Keratinocyte (primary cell): ENCODE results near the gene LHFPL6. TPM values are rescaled to one million over a fixed set of nuclear protein-coding genes. Genes with fewer than 3 reads are reported as not detected.

Experiments
- DNase-seq: peaks from one replicate; pipeline ENCODE4 v3.0.0-alpha.2; 2011; ENCODE audit warnings: low read depth, missing footprints, low spot score
- FAIRE-seq: peaks from 2 replicates; lab custom pipeline; 2011; peaks lifted over from hg19 to GRCh38; lab: Jason Lieb, UNC
- H2AFZ ChIP-seq: 2 replicates; pipeline ENCODE4 v1.6.0; 2012; ENCODE audit warnings: low read length, control low read depth, inconsistent platforms; ENCODE audit not compliant: control insufficient read depth
- H3K27ac ChIP-seq: 2 replicates; pipeline ENCODE4 v1.5.1; 2011; ENCODE audit warnings: low read length; ENCODE audit not compliant: control insufficient read depth, insufficient read depth
- H3K27me3 ChIP-seq: 3 replicates; pipeline ENCODE4 v1.6.0; 2011; ENCODE audit warnings: low read length; ENCODE audit not compliant: control insufficient read depth, insufficient read depth; ENCODE audit errors: extremely low read depth
- H3K36me3 ChIP-seq, 2 experiments: 2 replicates in 1 of 2; 3 replicates in 1 of 2; pipeline ENCODE4 v1.5.1; 2011; ENCODE audit warnings: low read length in 2 of 2, mild to moderate bottlenecking in 1 of 2; ENCODE audit not compliant: control insufficient read depth in 2 of 2, insufficient read depth in 2 of 2; ENCODE audit errors: extremely low read depth in 1 of 2
- H3K4me1 ChIP-seq: 3 replicates; pipeline ENCODE4 v1.5.1; 2011; ENCODE audit warnings: low read length; ENCODE audit not compliant: control insufficient read depth, insufficient read depth; ENCODE audit errors: extremely low read depth
- H3K4me2 ChIP-seq: 3 replicates; pipeline ENCODE4 v1.6.0; 2011; ENCODE audit warnings: low read depth, low read length; ENCODE audit not compliant: control insufficient read depth, insufficient read depth; ENCODE audit errors: extremely low read depth
- H3K4me3 ChIP-seq, 3 experiments: fragments of 200-600 bp in 1 of 3; sonication (generic) in 1 of 3; 2 replicates in 2 of 3; 3 replicates in 1 of 3; pipeline ENCODE4 v1.5.1; 2011 to 2016; ENCODE audit warnings: low read length in 3 of 3, mild to moderate bottlenecking in 3 of 3, control low read depth in 2 of 3, inconsistent platforms in 1 of 3, low read depth in 1 of 3, mixed read lengths in 1 of 3, mixed run types in 1 of 3, moderate library complexity in 1 of 3; ENCODE audit not compliant: control insufficient read depth in 2 of 3, insufficient read depth in 2 of 3; ENCODE audit errors: extremely low read depth in 1 of 3
- H3K79me2 ChIP-seq: 2 replicates; pipeline ENCODE4 v1.6.0; 2012; ENCODE audit warnings: low read length; ENCODE audit not compliant: control insufficient read depth, insufficient read depth
- H3K9ac ChIP-seq: 3 replicates; pipeline ENCODE4 v1.6.0; 2011; ENCODE audit warnings: low read length; ENCODE audit not compliant: control insufficient read depth, insufficient read depth; ENCODE audit errors: extremely low read depth
- H3K9me1 ChIP-seq: 3 replicates; pipeline ENCODE4 v1.6.0; 2011; ENCODE audit warnings: low read length; ENCODE audit not compliant: control insufficient read depth, insufficient read depth; ENCODE audit errors: extremely low read depth
- H3K9me3 ChIP-seq: 2 replicates; pipeline ENCODE4 v1.5.1; 2012; ENCODE audit warnings: low read depth, low read length; ENCODE audit not compliant: control insufficient read depth
- H4K20me1 ChIP-seq: 3 replicates; pipeline ENCODE4 v1.6.0; 2011; ENCODE audit warnings: low read length; ENCODE audit not compliant: control insufficient read depth, insufficient read depth; ENCODE audit errors: extremely low read depth
- CTCF ChIP-seq, 3 experiments: IDR thresholded peaks in 1 of 3; conservative IDR thresholded peaks in 1 of 3; optimal IDR thresholded peaks in 1 of 3; 2 replicates in 2 of 3; 3 replicates in 1 of 3; pipeline versions ENCODE3 to v1.5.1; 2011; ENCODE audit warnings: low read length in 3 of 3, mild to moderate bottlenecking in 3 of 3, moderate library complexity in 2 of 3, control low read depth in 1 of 3, inconsistent platforms in 1 of 3; ENCODE audit not compliant: insufficient read depth in 2 of 3; ENCODE audit errors: extremely low read depth in 1 of 3
- EZH2 ChIP-seq: IDR thresholded peaks from one replicate; pipeline ENCODE4 v1.6.1; 2012; ENCODE audit warnings: inconsistent platforms, mild to moderate bottlenecking, low read length, moderate library complexity
- dilution Hi-C: fragments of 300-500 bp; cut with MboI; formaldehyde crosslinking; loops from one replicate; pipeline ENCODE4 v1.7.0; 2020; ENCODE audit warnings: low sequenced_read_pairs; ENCODE audit not compliant: extremely low pct_ligation_motif_present
- polyA plus RNA-seq, 5 experiments: library from polyadenylated mRNA; depleted of rRNA in 3 of 5; stranded (reverse) in 3 of 5; stranded (forward) in 1 of 5; unstranded in 1 of 5; fragments of >200 nt; gene quantifications; 1 replicate in 1 of 5; 2 replicates in 3 of 5; 3 replicates in 1 of 5; pipeline versions ENCODE4 v1.2.1 to v1.2.3, GENCODE V29; 2011 to 2012; ENCODE audit warnings: missing spikeins in 2 of 5, low read depth in 1 of 5, low replicate concordance in 1 of 5

Gene LHFPL6
- polyA plus RNA-seq, 1 donor (not counting 4 experiments of a cell fraction or from before 2014, with no cell fraction given) = 15.8 TPM

GRCh38 chr13:39379118-39379517, 223.9 kb downstream of the LHFPL6 start:
- H4K20me1 ChIP-seq = no peaks in the 10 kb centered on the region
- no peak for TF ChIP-seq CTCF (optimal IDR thresholded peaks at IDR 0.05 in 1 of 3, IDR thresholded peaks at IDR 0.05 in 1 of 3, conservative IDR thresholded peaks at IDR 0.05 in 1 of 3; ENCODE audit: extremely low read depth in 1 of 3, insufficient read depth in 2 of 3, low read length in 3 of 3)
- no peak for TF ChIP-seq EZH2
- FAIRE-seq = no peak
- no peak overlapping the region for H3K4me2 ChIP-seq
- no peak overlapping the region for H3K4me3 ChIP-seq
- H3K9ac ChIP-seq = no peak overlapping the region
- no peaks in the 10 kb centered on the region for H3K36me3 ChIP-seq
- H3K79me2 ChIP-seq = no peaks in the 10 kb centered on the region
- H3K9me1 ChIP-seq = no peaks in the 10 kb centered on the region
- H3K27ac ChIP-seq = no peak overlapping the region
- no peak for DNase-seq
- H3K9me3 ChIP-seq = no peaks in the 10 kb centered on the region
- dilution Hi-C loops = no loop called here
- H3K27me3 ChIP-seq = no peaks in the 10 kb centered on the region
- no peak overlapping the region for H2AFZ ChIP-seq
- H3K4me1 ChIP-seq = peaks cover 17% of the 10 kb centered on the region

- H3K4me3 ChIP-seq = no peak overlapping the region
- no peak overlapping the region for H3K27ac ChIP-seq
- DNase-seq (no peak), FAIRE-seq (no peak)
- peaks cover 17% of the 10 kb centered on the region for H3K4me1 ChIP-seq
- H3K9ac ChIP-seq = no peak overlapping the region
- dilution Hi-C loops = no loop called here
- H3K27me3 ChIP-seq = no peaks in the 10 kb centered on the region
- no peaks in the 10 kb centered on the region for H4K20me1 ChIP-seq
- H2AFZ ChIP-seq = no peak overlapping the region
- H3K4me2 ChIP-seq = no peak overlapping the region
- H3K9me1 ChIP-seq = no peaks in the 10 kb centered on the region
- no peaks in the 10 kb centered on the region for H3K36me3 ChIP-seq
- TF ChIP-seq EZH2 = no peak
- TF ChIP-seq CTCF (optimal IDR thresholded peaks at IDR 0.05 in 1 of 3, IDR thresholded peaks at IDR 0.05 in 1 of 3, conservative IDR thresholded peaks at IDR 0.05 in 1 of 3; ENCODE audit: extremely low read depth in 1 of 3, insufficient read depth in 2 of 3, low read length in 3 of 3) = no peak
- H3K79me2 ChIP-seq = no peaks in the 10 kb centered on the region
- no peaks in the 10 kb centered on the region for H3K9me3 ChIP-seq
These were observed 224.7 kb downstream of the LHFPL6 start for GRCh38 chr13:39378306-39378705.
